ENCODE measurements around the gene EIF2B5.
A peak's percentile ranks its signal among the peaks of the same experiment; 100 is the strongest.
"Not testable (repeated sequence)": the region's sequence is repeated elsewhere in the genome, so short reads cannot be mapped to it uniquely, and the experiment has no call there.

Gene EIF2B5

DNA sequence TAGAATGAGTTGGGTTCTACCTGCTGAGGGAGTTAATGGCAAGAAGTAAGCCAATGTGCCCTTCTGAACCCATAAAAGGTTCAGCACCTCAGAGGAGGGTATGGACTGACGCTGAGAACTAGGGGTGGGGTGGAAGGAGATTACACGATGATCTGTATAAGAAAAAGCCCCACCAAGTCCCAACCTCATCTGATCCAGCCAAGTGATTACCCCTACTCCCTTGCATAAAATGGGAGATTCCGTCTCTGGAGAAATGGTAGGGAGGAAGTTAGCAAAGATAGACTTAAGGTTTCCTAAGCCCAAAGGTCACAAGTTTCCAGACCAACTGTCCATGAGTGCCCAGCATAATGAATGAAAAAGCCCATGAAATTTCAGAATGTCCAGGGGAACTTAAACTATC, 12.9 kb downstream of the EIF2B5 start:
- DNase-seq: no peak

DNA sequence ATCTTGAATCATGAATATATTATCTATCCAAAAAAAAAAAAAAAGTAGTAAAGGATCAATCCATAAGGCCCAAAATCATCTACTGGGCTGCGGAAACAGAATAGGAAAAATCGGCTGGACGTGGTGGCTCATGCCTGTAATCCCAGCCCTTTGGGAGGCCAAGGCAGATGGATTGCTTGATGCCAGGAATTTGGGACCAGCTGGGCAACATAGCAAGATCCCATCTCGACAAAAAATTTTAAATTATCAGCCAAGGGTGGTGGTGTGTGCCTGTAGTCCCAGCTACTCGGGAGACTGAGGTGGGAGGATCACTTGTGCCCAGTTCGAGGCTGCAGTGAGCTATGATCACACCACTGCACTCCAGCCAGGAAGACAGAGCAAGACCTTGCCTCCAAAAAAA, 14.0 kb downstream of the EIF2B5 start:
- DNase-seq: no peak

DNA sequence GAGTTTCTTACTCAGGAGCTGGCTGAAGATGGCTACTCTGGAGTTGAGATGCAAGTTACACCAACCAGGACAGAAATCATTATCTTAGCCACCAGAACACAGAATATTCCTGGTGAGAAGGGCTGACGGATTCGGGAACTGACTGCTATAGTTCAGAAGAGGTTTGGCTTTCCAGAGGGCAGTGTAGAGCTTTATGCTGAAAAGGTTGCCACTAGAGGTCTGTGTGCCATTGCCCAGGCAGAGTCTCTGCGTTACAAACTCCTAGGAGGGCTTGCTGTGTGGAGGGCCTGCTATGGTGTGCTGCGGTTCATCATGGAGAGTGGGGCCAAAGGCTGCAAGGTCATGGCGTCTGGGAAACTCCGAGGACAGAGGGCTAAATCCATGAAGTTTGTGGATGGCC, 14.6 kb downstream of the EIF2B5 start:
- not testable (repeated sequence) for DNase-seq

DNA sequence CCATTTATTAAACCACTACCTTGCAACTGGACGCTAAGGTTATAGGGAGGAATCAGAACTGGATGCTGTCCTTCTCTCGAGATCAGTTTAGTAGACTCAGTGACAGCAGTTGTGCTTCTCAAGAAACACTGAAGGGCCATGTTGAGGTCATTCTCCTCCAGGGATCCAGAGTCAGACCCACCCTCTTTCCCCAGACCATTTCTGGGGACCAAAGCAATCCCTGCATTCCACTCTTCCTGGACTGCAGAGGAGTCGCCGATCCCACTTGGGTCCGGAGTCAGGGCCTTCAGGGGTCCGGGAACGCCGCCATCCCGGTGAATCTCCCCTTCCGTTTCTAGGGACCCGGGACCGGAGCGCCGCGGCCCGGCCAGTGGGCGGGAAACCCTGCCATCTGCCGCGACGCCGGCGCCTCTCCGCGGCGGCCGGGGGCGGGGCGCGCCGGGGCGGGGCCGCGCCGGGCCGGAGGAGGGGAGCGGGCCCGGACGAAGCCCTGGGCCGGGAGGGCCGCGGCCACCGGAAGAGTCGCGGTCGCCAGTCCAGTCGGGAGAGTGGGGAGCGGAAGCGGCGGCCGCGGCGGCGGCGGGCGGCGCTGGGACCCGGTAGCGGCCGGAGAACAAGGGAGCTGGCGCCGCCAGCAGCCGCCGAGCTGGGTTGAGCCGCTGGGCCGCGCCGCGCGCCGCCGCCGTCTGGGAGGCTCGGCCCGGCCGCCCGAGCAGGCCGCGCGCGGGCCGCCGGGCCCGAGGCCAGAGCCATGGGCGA, 19.9 kb downstream of the EIF2B5 start, which contains the start of gene DVL3:
Gene DVL3, plus strand, starts transcription at position 493 of the 759 bp plus-strand sequence. Its CDS starts 259 bp downstream, at position 752.
- DNase-seq: peak; percentile 20

DNA sequence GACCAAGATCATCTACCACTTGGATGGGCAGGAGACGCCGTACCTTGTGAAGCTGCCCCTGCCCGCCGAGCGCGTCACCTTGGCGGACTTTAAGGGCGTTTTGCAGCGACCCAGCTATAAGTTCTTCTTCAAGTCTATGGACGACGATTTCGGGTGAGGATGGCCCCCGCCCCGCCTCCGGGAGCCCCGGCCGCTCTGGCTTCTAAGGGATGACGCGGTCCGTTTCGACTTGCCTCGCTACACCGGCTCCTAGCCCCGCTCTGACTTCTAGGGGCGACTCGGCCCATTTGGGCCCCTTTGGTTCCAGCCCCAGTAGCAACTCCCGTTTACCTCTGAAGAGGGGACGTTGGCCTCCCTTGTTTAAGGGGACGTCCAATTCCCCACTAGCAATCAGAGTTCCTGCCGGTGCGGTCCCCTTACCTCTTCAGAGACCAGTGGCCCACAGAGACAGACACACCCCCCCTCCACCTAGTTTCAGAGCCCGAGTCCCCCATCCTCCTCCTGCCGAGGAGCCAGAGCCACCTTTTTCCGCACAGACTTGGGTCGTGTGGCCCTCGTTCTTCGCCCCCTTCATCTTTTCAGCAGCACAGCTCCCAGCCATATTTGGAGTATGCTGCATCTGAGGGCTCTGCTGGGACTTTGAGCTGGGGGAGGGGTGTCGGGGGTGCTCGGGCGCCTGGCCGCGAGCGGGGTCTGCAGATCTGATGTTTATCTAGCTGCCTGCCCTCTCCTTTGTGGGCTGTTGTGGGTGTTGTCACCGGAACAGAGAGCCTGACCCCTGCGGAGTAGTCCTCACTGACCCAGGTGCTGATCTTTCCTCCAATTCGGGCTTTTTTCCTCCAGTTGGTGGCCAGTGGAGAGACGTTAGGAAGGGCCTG, 20.7 kb downstream of the EIF2B5 start:
- DNase-seq: peak; percentile 52

DNA sequence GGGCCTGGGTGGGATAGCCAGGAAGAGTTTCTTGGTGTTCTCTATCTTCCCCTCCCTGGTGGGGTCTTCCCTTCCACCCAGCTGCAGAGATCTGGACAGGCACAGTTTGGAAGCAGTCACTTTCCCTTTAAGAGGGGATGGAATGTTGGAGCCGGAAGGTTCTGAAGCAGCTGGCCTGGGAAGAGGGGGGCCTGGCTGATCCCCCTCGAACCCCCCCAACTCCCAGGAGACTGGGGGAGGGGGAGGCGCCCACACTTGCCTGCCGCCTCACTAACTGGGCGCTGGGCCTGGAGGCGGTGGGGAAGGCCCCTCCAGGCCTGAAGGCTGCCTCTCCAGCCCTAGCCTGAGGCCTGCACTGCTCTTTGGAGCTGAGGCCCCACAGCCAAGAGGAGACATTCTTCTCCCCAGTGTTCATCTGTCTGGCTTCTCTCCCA, 21.4 kb downstream of the EIF2B5 start:
- DNase-seq: no peak

DNA sequence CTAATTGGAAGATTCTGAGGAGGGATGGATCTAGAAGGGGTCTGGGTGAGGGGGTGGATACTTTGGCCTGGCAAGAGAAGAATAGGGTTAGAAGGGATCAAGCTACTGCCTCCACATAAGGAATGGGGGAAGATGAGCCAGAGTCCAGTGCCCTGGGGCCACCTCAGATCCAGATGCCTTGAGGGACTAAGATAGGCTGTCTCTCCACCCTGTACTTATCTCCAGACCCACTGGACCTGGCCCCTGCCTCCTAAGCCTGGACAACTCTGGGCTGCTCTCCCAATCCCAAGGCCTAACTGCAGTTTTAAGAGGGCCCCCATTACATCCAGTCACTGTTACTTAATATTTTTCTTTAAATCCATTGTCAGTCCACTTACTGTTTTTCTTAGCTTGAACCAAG, 22.0 kb downstream of the EIF2B5 start:
- no peak for DNase-seq

DNA sequence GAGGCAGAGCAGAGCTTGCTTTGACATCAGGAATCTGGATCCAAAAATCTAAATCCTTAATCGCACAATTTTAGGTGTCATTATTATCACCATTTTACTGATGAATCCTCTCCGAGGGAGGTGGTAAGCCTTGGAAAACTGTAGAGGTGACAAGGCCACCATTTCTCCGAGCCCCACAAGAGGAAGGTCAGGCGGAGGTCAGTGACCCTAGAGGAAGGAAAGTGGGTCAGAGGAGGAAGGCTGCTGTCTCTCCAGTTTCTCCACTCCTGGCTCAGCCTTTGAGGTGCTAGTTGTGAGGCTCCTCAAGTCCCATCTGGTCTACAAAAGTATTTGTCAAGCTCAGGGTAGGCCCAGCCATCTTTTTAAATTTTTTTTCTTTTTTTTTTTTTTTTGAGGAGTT, 23.2 kb downstream of the EIF2B5 start:
- no peak for DNase-seq

DNA sequence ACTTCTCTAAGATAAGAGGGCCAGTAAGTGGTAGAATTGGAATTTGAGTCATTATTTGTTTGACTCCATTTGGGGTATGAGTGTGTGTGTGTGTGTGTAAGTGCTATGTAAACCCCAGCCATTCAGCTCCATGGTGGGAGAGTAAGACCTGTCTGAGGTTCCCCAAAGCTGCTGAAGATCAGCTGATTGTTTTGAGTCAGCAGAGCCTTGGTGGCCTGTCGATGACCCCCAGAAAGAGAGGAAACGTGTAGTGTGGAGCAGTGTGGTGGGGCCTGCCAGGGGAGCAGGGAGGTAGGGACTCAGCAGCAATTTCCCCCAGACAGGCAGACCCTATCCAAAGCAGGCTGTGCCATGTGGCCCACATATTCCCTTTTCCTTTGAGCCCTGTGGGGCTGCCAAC, 25.3 kb downstream of the EIF2B5 start:
- DNase-seq: no peak

DNA sequence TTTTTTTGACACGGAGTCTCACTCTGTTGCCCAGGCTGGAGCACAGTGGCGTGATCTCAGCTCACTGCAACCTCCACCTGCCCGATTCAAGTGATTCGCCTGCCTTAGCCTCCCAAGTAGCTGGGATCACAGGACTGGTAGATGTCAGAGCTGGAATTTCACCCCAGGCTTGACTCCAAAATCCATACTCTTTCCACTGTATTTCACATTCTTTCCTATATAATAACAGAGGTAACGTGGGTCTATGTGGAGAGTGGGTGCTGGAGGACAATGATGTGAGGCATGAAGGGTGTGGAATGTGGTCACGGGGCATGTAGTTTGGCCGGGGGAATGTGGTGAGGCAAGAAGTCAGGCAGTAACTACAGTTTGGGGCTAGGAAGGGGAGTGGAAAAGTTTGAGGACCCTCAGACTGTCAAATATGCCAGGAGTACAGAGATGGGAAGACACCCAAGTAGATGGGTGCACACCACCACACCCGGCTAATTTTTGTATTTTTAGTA, 27.5 kb downstream of the EIF2B5 start:
- DNase-seq: not testable (repeated sequence)

DNA sequence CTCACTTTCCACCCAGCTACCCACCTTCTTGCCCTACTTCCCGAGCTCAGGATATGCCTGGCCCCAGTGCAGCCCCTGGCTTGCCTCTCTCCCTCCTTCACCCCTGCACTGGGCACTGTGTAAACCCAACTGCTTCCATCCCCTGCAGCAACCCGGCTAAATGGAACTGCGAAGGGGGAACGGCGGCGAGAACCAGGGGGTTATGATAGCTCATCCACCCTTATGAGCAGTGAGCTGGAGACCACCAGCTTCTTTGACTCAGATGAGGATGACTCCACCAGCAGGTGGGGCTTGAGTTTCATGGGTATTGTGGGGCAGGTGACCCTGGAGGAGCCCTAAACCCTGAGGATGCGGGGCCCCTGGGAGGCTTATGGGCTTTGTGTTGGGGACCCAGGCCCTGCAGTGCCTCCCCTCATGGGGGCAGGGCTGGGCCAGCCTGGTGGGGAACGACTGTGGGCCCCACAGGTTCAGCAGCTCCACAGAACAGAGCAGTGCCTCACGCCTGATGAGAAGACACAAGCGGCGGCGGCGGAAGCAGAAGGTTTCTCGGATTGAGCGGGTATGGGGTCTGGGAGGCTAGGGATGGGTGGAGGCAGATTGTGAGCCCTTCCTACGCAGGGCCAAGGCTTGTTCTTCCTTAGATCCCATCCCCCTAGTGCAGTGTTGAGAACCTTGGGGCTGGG, 29.6 kb downstream of the EIF2B5 start:
- DNase-seq: no peak

DNA sequence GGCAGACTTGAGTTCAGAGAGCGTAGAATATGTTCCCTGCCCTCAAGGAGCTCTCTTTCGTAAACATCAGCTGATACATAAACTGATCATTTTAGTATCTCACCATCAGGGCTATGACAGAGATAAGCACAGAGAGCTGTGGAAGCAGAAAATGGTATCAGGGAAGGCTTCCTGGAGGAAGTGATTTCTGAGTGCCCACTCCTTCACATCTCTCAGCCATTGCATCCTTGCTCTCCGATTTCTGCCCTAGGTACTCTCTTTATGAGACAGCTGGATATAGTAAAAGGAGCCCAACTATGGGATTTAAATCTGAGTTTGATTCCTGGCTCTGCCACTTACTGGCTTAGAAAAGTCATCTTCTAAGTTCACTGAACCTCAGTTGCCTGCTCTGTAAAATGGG, 30.4 kb downstream of the EIF2B5 start:
- no peak for DNase-seq

DNA sequence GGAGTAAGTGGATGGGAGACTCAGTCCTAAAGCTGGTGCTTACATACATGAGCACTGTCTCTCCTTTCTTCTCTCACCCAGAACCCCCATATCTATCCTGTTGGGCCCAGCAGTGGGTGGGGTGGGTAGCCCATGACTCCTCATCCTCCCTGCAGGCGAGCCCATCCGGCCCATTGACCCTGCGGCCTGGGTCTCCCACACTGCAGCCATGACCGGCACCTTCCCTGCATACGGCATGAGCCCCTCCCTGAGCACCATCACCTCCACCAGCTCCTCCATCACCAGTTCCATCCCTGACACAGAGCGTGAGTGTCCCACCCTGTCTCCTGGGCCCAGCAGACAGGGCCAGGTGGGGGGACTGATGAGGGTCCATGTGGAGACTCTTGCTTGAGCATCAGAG, 31.5 kb downstream of the EIF2B5 start:
- DNase-seq: no peak

DNA sequence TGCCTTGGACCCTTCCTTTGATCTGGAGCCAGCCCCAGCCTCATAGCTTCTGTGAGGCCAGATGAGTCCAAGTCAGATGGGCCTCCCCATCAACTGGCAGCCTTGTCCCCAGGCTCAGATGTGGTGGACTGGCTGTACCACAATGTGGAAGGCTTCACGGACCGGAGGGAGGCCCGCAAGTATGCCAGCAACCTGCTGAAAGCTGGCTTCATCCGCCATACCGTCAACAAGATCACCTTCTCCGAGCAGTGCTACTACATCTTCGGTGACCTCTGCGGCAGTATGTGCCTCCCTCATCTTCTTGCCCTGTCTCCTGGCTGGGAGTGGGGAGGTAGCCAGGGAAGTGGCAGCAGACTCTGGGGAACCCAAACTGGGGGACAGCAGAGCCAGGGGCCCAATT, 32.6 kb downstream of the EIF2B5 start:
- no peak for DNase-seq

DNA sequence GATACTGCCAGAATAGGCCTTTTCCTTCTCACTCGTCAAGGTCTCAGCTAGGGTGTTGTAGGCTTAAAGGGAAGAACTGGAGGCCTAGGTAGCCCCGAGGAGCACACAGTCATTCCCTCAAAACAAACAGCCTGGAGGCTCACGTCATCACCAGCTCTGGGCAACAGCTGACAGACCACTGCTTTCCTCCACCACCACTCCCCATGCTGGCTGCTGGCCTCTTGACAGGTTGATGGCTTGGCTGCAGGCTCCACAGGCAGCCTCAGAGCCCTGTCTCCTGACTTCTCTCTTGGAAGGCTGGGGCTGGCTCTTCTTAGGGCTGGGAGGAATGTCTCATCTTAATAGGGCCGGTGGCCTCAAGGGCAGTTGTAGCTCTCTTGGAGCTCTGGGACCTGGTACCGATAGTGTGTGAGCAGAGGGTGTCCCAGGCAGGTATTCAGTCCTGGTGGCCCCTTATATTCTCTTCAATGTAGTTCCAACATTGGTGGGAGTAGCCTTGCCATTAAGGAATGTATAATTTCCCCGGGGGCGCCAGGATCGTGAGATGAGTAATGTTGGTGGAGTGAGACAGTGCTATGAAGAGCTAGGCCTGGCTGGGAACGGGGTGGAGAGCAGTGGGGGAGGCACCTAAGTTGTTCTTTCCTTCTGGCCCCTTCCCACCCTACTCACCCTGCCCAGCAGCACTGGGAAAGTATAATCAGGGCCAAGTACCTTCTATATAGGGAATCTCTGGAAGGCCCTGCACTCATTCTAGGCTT, 33.4 kb downstream of the EIF2B5 start:
- DNase-seq: no peak

DNA sequence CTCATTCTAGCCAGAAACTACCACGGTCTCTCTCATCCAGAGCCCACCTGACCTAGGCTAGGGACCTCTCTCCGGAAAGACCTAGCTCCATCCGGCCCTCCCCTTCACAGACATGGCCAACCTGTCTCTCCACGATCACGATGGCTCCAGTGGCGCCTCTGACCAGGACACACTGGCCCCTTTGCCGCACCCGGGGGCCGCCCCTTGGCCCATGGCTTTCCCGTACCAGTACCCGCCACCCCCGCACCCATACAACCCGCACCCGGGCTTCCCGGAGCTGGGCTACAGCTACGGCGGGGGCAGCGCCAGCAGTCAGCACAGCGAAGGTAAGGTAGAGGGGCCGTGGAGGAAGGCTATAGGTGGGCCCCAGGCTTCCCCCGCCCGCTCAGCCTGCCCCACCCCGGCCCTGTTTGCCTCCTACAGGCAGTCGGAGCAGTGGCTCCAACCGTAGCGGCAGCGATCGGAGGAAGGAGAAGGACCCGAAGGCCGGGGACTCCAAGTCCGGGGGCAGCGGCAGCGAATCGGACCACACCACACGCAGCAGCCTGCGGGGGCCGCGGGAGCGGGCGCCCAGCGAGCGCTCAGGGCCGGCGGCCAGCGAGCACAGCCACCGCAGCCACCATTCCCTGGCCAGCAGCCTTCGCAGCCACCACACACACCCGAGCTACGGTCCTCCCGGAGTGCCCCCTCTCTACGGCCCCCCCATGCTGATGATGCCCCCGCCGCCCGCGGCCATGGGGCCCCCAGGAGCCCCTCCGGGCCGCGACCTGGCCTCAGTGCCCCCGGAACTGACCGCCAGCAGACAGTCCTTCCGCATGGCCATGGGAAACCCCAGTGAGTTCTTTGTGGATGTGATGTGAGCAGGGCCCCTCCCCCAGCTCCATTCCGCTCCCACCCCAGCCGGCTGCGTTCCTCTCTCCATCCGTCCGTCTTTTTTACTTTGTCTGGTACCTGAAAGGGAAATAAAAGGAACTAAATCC, 35.0 kb downstream of the EIF2B5 start:
- DNase-seq: no peak

DNA sequence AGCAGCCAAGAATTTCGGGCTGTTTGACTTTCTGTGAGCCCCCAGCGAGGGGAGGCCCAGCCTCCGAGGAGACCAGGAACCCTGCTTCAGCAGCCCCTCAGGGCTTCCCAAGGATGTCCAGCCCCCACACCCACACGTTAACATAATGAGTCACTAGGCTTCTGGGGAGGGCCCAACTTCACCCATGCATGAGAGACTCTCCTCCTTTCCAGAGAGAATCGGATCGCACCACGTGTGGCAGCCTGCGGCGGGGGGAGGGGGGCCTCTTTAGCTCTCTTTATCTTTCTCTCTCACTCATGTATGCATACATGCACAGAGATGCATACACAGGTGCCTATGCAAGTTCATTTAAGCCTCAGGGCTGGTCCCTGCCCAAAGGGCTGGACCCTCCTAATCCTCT, 36.4 kb downstream of the EIF2B5 start:
- no peak for DNase-seq

DNA sequence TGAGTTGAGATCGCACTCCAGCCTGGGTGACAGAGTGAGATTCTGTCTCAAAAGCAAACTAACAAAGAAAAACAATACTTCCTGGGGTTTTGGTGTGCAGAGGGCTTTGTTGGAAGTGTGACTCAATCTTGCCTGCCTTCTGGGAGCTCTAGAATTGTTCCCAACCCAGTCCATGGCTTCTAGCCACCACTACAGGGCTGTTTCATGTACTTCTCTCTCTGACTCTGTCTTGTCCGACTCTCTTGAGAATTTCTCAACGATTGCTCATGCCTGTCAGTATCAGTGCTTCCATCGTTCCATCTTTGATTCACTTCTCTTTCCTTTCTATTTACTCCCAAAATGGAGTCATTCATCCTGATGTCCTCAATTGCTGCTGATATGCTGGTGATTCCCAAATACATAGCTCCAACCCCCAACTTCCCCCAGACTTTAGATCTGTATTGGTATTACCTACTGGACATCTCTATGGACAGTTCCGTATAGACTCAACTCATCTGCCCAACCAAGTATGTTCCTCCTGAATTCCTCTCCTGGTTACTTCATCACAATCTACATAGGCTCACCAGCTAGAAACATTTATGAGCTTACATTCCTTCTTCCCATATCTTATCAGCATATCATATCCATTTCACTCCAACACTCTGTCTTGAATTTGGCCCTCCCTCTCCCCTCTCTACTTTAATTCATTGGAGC, 37.7 kb downstream of the EIF2B5 start:
- DNase-seq: no peak

DNA sequence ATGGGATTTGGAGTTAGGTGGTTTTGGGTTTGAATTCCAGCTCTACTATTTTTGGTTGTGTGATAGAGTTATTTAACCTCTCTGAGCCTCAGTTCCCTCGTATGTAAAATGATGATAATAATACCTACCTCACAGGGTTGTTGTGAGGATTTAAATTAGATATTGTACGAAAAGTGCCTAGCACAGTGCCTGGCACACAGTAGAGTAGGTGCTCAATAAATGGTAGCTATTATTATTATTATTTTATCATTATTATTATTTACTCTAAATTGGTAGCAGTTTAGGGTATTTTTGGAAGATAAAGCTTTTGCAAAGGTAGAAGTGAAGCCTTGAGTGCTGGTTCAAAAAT, 38.2 kb downstream of the EIF2B5 start:
- DNase-seq: no peak

DNA sequence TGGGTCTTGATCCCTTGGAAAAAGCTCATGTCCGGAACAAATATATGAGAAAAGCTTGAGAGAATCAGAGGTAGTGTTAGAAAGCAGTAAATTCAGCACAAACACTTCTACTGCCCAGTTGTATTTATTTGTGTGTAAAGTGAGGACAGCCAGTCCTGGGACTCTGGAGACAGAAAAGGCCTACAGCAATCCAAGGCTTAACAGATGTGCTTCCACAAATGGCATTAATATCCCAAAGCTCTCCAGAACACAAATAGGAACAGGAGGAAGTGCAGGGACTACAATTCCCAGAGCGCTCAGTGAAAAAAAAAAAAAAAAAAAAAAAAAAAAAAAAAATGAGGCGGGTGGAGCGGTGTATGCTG, 39.1 kb downstream of the EIF2B5 start:
- no peak for DNase-seq
